Vagina (tissue), 2 donors: ENCODE results near the gene TOMM7.

ENCODE experiments used
- CTCF ChIP-seq, 3 experiments: fragments of 450-650 bp in 2 of 3; fragments of 200-600 bp in 1 of 3; sonication (generic) in 1 of 3; IDR thresholded peaks; one replicate each; pipeline ENCODE4 v1.5.1; 2017 to 2019; ENCODE audit warnings: antibody characterized with exemption in 3 of 3, mild to moderate bottlenecking in 2 of 3, moderate library complexity in 2 of 3
- POLR2A ChIP-seq, 2 donors: fragments of 450-650 bp; IDR thresholded peaks; one replicate each; pipeline ENCODE4 v1.6.1; 2017; ENCODE audit warnings: antibody characterized with exemption in 2 of 2, mild to moderate bottlenecking in 2 of 2, moderate library complexity in 2 of 2
- POLR2AphosphoS5 ChIP-seq, 2 donors: sonication (generic); formaldehyde crosslinking; IDR thresholded peaks; one replicate each; pipeline ENCODE4 v1.9.0; 2017; ENCODE audit warnings: antibody characterized with exemption in 2 of 2, mild to moderate bottlenecking in 2 of 2, low read depth in 1 of 2; ENCODE audit not compliant: insufficient read depth in 1 of 2

GRCh38 chr7:22863156-22863899 is 40.7 kb upstream of the TOMM7 start:
- no peak for TF ChIP-seq POLR2AphosphoS5 (IDR thresholded peaks at IDR 0.05; ENCODE audit: insufficient read depth in 1 of 2, low read depth in 1 of 2)
- no peak for TF ChIP-seq CTCF (IDR thresholded peaks at IDR 0.05)
- no peak for TF ChIP-seq POLR2A (IDR thresholded peaks at IDR 0.05)
